HepG2 (cell line): ENCODE results near the gene SBK1. TPM values are rescaled to one million over a fixed set of nuclear protein-coding genes. Genes with fewer than 3 reads are reported as not detected.
A peak's percentile ranks its signal among the peaks of the same experiment; 100 is the strongest.

Source experiments
- ATAC-seq: fragments of 200-7000 bp; cut with Tn5 transposase; 3 replicates; pipeline ENCODE4 v1.9.1; 2020; ENCODE audit warnings: mild to moderate bottlenecking, moderate library complexity
- BruUV-seq: library from RNA; stranded (reverse); fragments of 400-500 nt; replicated peaks from 2 replicates; lab custom pipeline; 2021; lab: Mats Ljungman, UMichigan
- CTCF ChIA-PET: fragments of 300-600 bp; formaldehyde crosslinking; extraction: SDS; loops from one replicate; lab custom pipeline; 2021; ENCODE audit warnings: low total read pairs, inconsistent platforms, low intra/inter-chr PET ratio; lab: Yijun Ruan, JAX
- POLR2A ChIA-PET: fragments of 350-600 bp; sonication (Branson Sonifier 250); formaldehyde crosslinking; loops from one replicate; lab custom pipeline; 2020; ENCODE audit warnings: antibody characterized with exemption, inconsistent platforms; lab: Yijun Ruan, JAX
- DNase-seq: peaks from one replicate; pipeline ENCODE4 v3.0.0-alpha.2; 2015; ENCODE audit warnings: low spot score
- FAIRE-seq: peaks from 3 replicates; lab custom pipeline; 2011; peaks lifted over from hg19 to GRCh38; lab: Jason Lieb, UNC
- H2AFZ ChIP-seq: one replicate; pipeline ENCODE4 v1.6.1; 2011; ENCODE audit warnings: low read length, inconsistent platforms
- H3K27ac ChIP-seq: fragments of 300-600 bp; 3 replicates; pipeline ENCODE4 v1.8.0; 2011; ENCODE audit warnings: mixed run types, mild to moderate bottlenecking, mixed read lengths, low read length, inconsistent platforms; ENCODE audit not compliant: insufficient read depth; ENCODE audit errors: extremely low read length
- H3K27me3 ChIP-seq, 2 experiments: fragments of 200-600 bp in 1 of 2; 2 replicates in 1 of 2; 3 replicates in 1 of 2; pipeline versions ENCODE4 v1.6.0 to v1.8.0; 2011; ENCODE audit warnings: low read length in 2 of 2, mild to moderate bottlenecking in 2 of 2, moderate library complexity in 2 of 2, inconsistent platforms in 1 of 2; ENCODE audit not compliant: insufficient read depth in 2 of 2, control insufficient read depth in 1 of 2
- H3K36me3 ChIP-seq, 2 experiments: fragments of 200-600 bp in 1 of 2; replicated peaks in 1 of 2; 2 replicates in 1 of 2; 3 replicates in 1 of 2; pipeline versions ENCODE4 v1.5.1 to v1.8.0; 2011; ENCODE audit warnings: low read length in 2 of 2, inconsistent platforms in 1 of 2; ENCODE audit not compliant: insufficient read depth in 2 of 2, control insufficient read depth in 1 of 2
- H3K4me1 ChIP-seq: 2 replicates; pipeline ENCODE4 v1.5.1; 2012; ENCODE audit warnings: low read length, inconsistent platforms; ENCODE audit not compliant: insufficient read depth
- H3K4me2 ChIP-seq: 2 replicates; pipeline ENCODE4 v1.6.0; 2011; ENCODE audit warnings: low read depth, low read length, inconsistent platforms
- H3K4me3 ChIP-seq, 3 experiments: fragments of 200-600 bp in 1 of 3; sonication (generic), shearing (Covaris generic) in 1 of 3; replicated peaks in 1 of 3; 2 replicates each; pipeline ENCODE4 v1.5.1; 2011 to 2016; ENCODE audit warnings: low read length in 3 of 3, inconsistent platforms in 2 of 3, low read depth in 2 of 3, mild to moderate bottlenecking in 2 of 3, control low read depth in 1 of 3, mixed read lengths in 1 of 3; ENCODE audit not compliant: insufficient read depth in 1 of 3
- H3K79me2 ChIP-seq: one replicate; pipeline ENCODE4 v1.6.1; 2011; ENCODE audit warnings: low read length, inconsistent platforms; ENCODE audit not compliant: insufficient read depth
- H3K9ac ChIP-seq: 2 replicates; pipeline ENCODE4 v1.6.0; 2011; ENCODE audit warnings: mild to moderate bottlenecking, low read depth, low read length, inconsistent platforms; ENCODE audit not compliant: insufficient read depth
- H3K9me3 ChIP-seq: 2 replicates; pipeline ENCODE4 v1.5.1; 2012; ENCODE audit warnings: mild to moderate bottlenecking, low read length
- H4K20me1 ChIP-seq: 2 replicates; pipeline ENCODE4 v1.6.0; 2011; ENCODE audit warnings: inconsistent platforms, mild to moderate bottlenecking, low read length, moderate library complexity; ENCODE audit not compliant: insufficient read depth
- CREB1 ChIP-seq, 2 experiments: fragments of 450-650 bp in 1 of 2; IDR thresholded peaks; 2 replicates each; pipeline ENCODE4 v1.6.1; 2016 to 2017; ENCODE audit warnings: control low read depth in 1 of 2, mild to moderate bottlenecking in 1 of 2, missing compliant biosample characterization in 1 of 2, missing genetic modification characterization in 1 of 2
- MAZ ChIP-seq, 2 experiments: sonication (generic) in 1 of 2; formaldehyde crosslinking in 1 of 2; IDR thresholded peaks; 2 replicates each; pipeline versions ENCODE4 v1.5.0 to v1.6.1; 2012 to 2020; ENCODE audit warnings: low read depth in 2 of 2, mild to moderate bottlenecking in 2 of 2, borderline replicate concordance in 1 of 2, improper control_type of control experiment in 1 of 2, low read length in 1 of 2, missing genetic modification reagents in 1 of 2, moderate library complexity in 1 of 2
- MLLT10 ChIP-seq: sonication (generic); formaldehyde crosslinking; IDR thresholded peaks from 2 replicates; pipeline ENCODE4 v1.4.0; 2020; ENCODE audit warnings: missing genetic modification reagents
- ZEB1 ChIP-seq: IDR thresholded peaks from 2 replicates; pipeline ENCODE4 v1.6.1; 2012; ENCODE audit warnings: mild to moderate bottlenecking, low read depth, inconsistent platforms; ENCODE audit not compliant: insufficient replicate concordance
- ZNF143 ChIP-seq: sonication (generic); formaldehyde crosslinking; IDR thresholded peaks from 2 replicates; pipeline ENCODE4 v1.4.0; 2020; ENCODE audit warnings: missing genetic modification reagents
- ZNF546 ChIP-seq: sonication (generic); formaldehyde crosslinking; conservative IDR thresholded peaks from 2 replicates; pipeline ENCODE4 v1.8.1; 2023; ENCODE audit warnings: mild to moderate bottlenecking, missing genetic modification reagents
- WGBS: methylation state at CpG from one replicate; pipeline ENCODE4 v1.1.6; 2017; ENCODE audit warnings: low lambda C conversion rate; 5-methylcytosine and 5-hydroxymethylcytosine counted together
- in situ Hi-C: cut with HindIII; loops from 2 replicates; pipeline ENCODE4 v1.10.0; 2017; ENCODE audit warnings: low pct_unique_long_range_greater_than_20kb; ENCODE audit not compliant: extremely low pct_ligation_motif_present
- intact Hi-C: fragments of 100-400 bp; cut with micrococcal nuclease; formaldehyde crosslinking; loops from one replicate; pipeline ENCODE4 v1.10.0; 2022; ENCODE audit not compliant: unreplicated experiment
- polyA plus RNA-seq, 8 experiments: library from polyadenylated mRNA; depleted of rRNA in 3 of 8; stranded (reverse) in 7 of 8; unstranded in 1 of 8; fragments of >200 nt; fragmentation: Illumina TruSeq in 4 of 8; extraction: Trizol in 4 of 8; gene quantifications; 2 replicates each; pipeline versions ENCODE4 v1.2.1 to v1.2.3, GENCODE V29; 2011 to 2016; ENCODE audit warnings: low read depth in 4 of 8, missing spikeins in 1 of 8, mixed read lengths in 1 of 8; ENCODE audit not compliant: insufficient read depth in 1 of 8
- total RNA-seq, 5 experiments: library from RNA; depleted of rRNA; stranded (reverse); fragments of >200 nt; fragmentation: Illumina TruSeq; extraction: Trizol; gene quantifications; 2 replicates each; pipeline ENCODE4 v1.2.3, GENCODE V29; 2016; ENCODE audit warnings: low read depth in 1 of 5
- TF ChIP-seq, protein P1 (sequence below): sonication (generic); formaldehyde crosslinking; IDR thresholded peaks from 2 replicates; pipeline ENCODE4 v1.5.1; 2020; ENCODE audit warnings: mild to moderate bottlenecking, missing genetic modification reagents, moderate library complexity
- TF ChIP-seq, protein P2 (sequence below): sonication (generic); formaldehyde crosslinking; IDR thresholded peaks from 2 replicates; pipeline ENCODE4 v1.5.1; 2020; ENCODE audit warnings: mild to moderate bottlenecking, moderate library complexity, missing genetic modification reagents
- TF ChIP-seq, protein P3 (sequence below): sonication (generic); formaldehyde crosslinking; IDR thresholded peaks from 2 replicates; pipeline ENCODE4 v1.5.0; 2020; ENCODE audit warnings: mild to moderate bottlenecking, missing genetic modification reagents
- TF ChIP-seq, protein P4 (sequence below): sonication (generic); formaldehyde crosslinking; IDR thresholded peaks from 2 replicates; pipeline ENCODE4 v1.5.1; 2020; ENCODE audit warnings: missing genetic modification reagents, mild to moderate bottlenecking, borderline replicate concordance

Gene SBK1
- total and polyA plus RNA-seq, 2 of the 13 experiments (the other 11 are each of a cell fraction or from before 2014, with no cell fraction given): 0.15 to 0.17 TPM

DNA sequence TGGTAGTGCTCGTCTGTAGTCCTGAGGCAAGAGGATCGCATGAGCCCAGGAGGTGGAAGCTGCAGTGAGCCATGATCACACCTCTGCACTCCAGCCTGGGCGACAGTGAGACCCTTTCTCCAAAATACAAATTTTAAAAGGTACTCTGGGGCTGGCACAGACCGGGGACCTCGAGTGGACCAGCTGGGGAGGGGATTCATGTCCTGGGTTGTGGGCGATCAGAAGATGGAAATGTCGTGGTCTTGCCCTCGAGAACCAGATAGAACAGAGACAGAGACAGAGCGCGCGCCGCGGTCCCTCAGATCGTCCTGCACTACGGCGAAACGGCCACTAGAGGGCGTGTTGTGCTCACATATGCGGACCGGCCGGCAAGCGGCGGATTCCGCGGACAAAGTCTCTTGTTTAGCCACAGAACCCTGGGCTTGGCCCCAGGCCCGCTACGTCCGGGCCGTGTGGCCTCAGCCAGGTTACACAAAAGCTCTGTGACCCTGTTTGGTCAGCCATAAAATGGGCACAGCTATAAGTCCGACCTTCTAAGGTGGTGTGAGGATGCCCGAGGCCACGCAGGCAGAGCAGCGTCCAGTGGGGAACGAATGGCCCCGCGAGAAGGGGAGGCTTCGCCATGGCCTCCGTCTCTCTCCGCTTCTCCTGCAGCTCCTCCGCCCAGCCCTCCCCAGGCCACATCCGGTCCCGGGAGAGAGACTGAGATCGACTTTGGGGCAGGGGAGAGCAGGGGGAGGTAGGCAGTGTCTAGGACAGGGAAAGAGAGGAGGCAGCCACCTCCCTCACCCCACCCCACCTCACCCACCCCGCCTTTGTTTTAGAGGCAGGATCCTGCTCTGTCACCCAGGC, 14.6 kb upstream of the SBK1 start:
- peak; percentile 92 for FAIRE-seq
- no peak for TF ChIP-seq MAZ (IDR thresholded peaks at IDR 0.05; ENCODE audit: borderline replicate concordance, low read depth, low read length)
- TF ChIP-seq MAZ (CRISPR knock-in tag; IDR thresholded peaks at IDR 0.05; ENCODE audit: low read depth): peak; percentile 87
- no peak for TF ChIP-seq MLLT10 (CRISPR knock-in tag)
- TF ChIP-seq, protein P1, sequence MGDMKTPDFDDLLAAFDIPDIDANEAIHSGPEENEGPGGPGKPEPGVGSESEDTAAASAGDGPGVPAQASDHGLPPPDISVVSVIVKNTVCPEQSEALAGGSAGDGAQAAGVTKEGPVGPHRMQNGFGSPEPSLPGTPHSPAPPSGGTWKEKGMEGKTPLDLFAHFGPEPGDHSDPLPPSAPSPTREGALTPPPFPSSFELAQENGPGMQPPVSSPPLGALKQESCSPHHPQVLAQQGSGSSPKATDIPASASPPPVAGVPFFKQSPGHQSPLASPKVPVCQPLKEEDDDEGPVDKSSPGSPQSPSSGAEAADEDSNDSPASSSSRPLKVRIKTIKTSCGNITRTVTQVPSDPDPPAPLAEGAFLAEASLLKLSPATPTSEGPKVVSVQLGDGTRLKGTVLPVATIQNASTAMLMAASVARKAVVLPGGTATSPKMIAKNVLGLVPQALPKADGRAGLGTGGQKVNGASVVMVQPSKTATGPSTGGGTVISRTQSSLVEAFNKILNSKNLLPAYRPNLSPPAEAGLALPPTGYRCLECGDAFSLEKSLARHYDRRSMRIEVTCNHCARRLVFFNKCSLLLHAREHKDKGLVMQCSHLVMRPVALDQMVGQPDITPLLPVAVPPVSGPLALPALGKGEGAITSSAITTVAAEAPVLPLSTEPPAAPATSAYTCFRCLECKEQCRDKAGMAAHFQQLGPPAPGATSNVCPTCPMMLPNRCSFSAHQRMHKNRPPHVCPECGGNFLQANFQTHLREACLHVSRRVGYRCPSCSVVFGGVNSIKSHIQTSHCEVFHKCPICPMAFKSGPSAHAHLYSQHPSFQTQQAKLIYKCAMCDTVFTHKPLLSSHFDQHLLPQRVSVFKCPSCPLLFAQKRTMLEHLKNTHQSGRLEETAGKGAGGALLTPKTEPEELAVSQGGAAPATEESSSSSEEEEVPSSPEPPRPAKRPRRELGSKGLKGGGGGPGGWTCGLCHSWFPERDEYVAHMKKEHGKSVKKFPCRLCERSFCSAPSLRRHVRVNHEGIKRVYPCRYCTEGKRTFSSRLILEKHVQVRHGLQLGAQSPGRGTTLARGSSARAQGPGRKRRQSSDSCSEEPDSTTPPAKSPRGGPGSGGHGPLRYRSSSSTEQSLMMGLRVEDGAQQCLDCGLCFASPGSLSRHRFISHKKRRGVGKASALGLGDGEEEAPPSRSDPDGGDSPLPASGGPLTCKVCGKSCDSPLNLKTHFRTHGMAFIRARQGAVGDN (CRISPR knock-in tag): peak; percentile 79
- TF ChIP-seq ZEB1: no peak
- TF ChIP-seq, protein P2, sequence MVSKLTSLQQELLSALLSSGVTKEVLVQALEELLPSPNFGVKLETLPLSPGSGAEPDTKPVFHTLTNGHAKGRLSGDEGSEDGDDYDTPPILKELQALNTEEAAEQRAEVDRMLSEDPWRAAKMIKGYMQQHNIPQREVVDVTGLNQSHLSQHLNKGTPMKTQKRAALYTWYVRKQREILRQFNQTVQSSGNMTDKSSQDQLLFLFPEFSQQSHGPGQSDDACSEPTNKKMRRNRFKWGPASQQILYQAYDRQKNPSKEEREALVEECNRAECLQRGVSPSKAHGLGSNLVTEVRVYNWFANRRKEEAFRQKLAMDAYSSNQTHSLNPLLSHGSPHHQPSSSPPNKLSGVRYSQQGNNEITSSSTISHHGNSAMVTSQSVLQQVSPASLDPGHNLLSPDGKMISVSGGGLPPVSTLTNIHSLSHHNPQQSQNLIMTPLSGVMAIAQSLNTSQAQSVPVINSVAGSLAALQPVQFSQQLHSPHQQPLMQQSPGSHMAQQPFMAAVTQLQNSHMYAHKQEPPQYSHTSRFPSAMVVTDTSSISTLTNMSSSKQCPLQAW (CRISPR knock-in tag): 0 out of 2 replicates have a peak, but pooled peaks have one; percentile 43
- TF ChIP-seq ZNF143 (CRISPR knock-in tag): peak; percentile 21; the same call in 1 of the 2 replicates
- no peak for TF ChIP-seq ZNF546 (CRISPR knock-in tag)
- TF ChIP-seq, protein P3, sequence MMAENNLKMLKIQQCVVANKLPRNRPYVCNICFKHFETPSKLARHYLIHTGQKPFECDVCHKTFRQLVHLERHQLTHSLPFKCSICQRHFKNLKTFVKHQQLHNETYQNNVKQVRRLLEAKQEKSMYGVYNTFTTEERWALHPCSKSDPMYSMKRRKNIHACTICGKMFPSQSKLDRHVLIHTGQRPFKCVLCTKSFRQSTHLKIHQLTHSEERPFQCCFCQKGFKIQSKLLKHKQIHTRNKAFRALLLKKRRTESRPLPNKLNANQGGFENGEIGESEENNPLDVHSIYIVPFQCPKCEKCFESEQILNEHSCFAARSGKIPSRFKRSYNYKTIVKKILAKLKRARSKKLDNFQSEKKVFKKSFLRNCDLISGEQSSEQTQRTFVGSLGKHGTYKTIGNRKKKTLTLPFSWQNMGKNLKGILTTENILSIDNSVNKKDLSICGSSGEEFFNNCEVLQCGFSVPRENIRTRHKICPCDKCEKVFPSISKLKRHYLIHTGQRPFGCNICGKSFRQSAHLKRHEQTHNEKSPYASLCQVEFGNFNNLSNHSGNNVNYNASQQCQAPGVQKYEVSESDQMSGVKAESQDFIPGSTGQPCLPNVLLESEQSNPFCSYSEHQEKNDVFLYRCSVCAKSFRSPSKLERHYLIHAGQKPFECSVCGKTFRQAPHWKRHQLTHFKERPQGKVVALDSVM: peak; percentile 90
- TF ChIP-seq CREB1 (IDR thresholded peaks at IDR 0.05): no peak
- no peak for TF ChIP-seq CREB1 (CRISPR knock-in tag; IDR thresholded peaks at IDR 0.05)
- TF ChIP-seq, protein P4, sequence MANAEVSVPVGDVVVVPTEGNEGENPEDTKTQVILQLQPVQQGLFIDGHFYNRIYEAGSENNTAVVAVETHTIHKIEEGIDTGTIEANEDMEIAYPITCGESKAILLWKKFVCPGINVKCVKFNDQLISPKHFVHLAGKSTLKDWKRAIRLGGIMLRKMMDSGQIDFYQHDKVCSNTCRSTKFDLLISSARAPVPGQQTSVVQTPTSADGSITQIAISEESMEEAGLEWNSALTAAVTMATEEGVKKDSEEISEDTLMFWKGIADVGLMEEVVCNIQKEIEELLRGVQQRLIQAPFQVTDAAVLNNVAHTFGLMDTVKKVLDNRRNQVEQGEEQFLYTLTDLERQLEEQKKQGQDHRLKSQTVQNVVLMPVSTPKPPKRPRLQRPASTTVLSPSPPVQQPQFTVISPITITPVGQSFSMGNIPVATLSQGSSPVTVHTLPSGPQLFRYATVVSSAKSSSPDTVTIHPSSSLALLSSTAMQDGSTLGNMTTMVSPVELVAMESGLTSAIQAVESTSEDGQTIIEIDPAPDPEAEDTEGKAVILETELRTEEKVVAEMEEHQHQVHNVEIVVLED (CRISPR knock-in tag): peak; percentile 47

More for the DNA sequence above, 14.6 kb upstream of the SBK1 start:
- intact Hi-C loops (loop anchor here (1.0 to 2.0 kb wide), 2 partner anchors 40 to 271 kb away; no protein-coding TSS in a partner anchor), in situ Hi-C loops (loop anchor here (5.0 kb wide), 1 partner anchor 35 kb away; no protein-coding TSS in a partner anchor)
- no peaks in the 10 kb centered on the region for H4K20me1 ChIP-seq
- peak overlapping the region; percentile 34 to 74 (median 38) for H3K4me3 ChIP-seq
- peaks cover 10% of the 10 kb centered on the region; the same call in 1 of the 2 replicates for H3K4me1 ChIP-seq
- no peak overlapping the region for H3K27ac ChIP-seq
- BruUV-seq: no TSS peak
- H3K9ac ChIP-seq: 0 out of 2 replicates have a peak overlapping the region, but pooled peaks have one; percentile 10
- POLR2A ChIA-PET: interaction anchor here (1.0 kb wide), 1 partner anchor 15 kb away, joined by 3 read pairs; the partner anchor contains the start of gene SBK1
- H3K36me3 ChIP-seq: no peaks in the 10 kb centered on the region
- H3K79me2 ChIP-seq: no peaks in the 10 kb centered on the region
- peak overlapping the region; percentile 87 for H3K4me2 ChIP-seq
- H2AFZ ChIP-seq: no peak overlapping the region
- DNase-seq: peak; percentile 73
- peaks cover 3 to 42% of the 10 kb centered on the region in 2 experiments; a peak in 4 of 5 replicates for H3K27me3 ChIP-seq
- CTCF ChIA-PET: interaction anchor here (1.1 to 4.4 kb wide), 2 partner anchors 39 to 42 kb away, joined by 3 to 91 read pairs; no protein-coding TSS in a partner anchor
- 2% methylated on average over 39 of the region's 44 CpGs for WGBS
- ATAC-seq: peak; percentile 92
- H3K9me3 ChIP-seq: no peaks in the 10 kb centered on the region
